GM12864 (cell line): ENCODE measurements around the gene PDLIM3.

Source experiments
- DNase-seq: peaks from one replicate; pipeline ENCODE4 v3.0.0-alpha.2; 2011; ENCODE audit warnings: low read depth
- H3K4me3 ChIP-seq: 2 replicates; pipeline ENCODE4 v1.5.1; 2011; ENCODE audit warnings: mild to moderate bottlenecking, low read depth, low read length, control low read depth
- CTCF ChIP-seq: IDR thresholded peaks from 2 replicates; pipeline ENCODE4 v1.5.1; 2011; ENCODE audit warnings: low read depth, mild to moderate bottlenecking, moderate library complexity, low read length, control low read depth, inconsistent platforms; ENCODE audit errors: missing control alignments

PDLIM3 gene

GRCh38 chr4:185488650-185489049, 46.7 kb downstream of the PDLIM3 start:
- DNase-seq: no peak
- H3K4me3 ChIP-seq: no peak overlapping the region
- no peak for TF ChIP-seq CTCF

GRCh38 chr4:185481401-185481800, 53.9 kb downstream of the PDLIM3 start:
- no peak overlapping the region for H3K4me3 ChIP-seq
- DNase-seq: no peak
- no peak for TF ChIP-seq CTCF

- no peak for TF ChIP-seq CTCF
- DNase-seq: no peak
These were observed 55.1 kb downstream of the PDLIM3 start for GRCh38 chr4:185480016-185480732.

GRCh38 chr4:185479507-185479971, 55.8 kb downstream of the PDLIM3 start:
- no peak overlapping the region; the same call in 1 of the 2 replicates for H3K4me3 ChIP-seq
- DNase-seq: peak; percentile 76
- TF ChIP-seq CTCF: no peak

More at GRCh38 chr4:185480016-185480732, 55.1 kb downstream of the PDLIM3 start:
- H3K4me3 ChIP-seq: peak overlapping the region; percentile 17

- H3K4me3 ChIP-seq: no peak overlapping the region
- no peak for DNase-seq
- TF ChIP-seq CTCF: no peak
These were observed 62.1 kb downstream of the PDLIM3 start for GRCh38 chr4:185473247-185473646.

GRCh38 chr4:185472103-185472542, 63.2 kb downstream of the PDLIM3 start:
- no peak for TF ChIP-seq CTCF
- peak overlapping the region; percentile 94 for H3K4me3 ChIP-seq
- DNase-seq: no peak
